OCI-LY1 (cell line): Measurements from ENCODE around the gene TLE7.

Source experiments
- EZH2 ChIP-seq: fragments of 200-600 bp; sonication (generic), shearing (Covaris generic); IDR thresholded peaks from 2 replicates; pipeline ENCODE4 v1.8.0; 2017; ENCODE audit warnings: borderline replicate concordance, mixed run types, mild to moderate bottlenecking, antibody characterized with exemption, low read length, moderate library complexity, mixed read lengths
- TF ChIP-seq, protein P1 (sequence below): fragments of 200-600 bp; sonication (generic), shearing (Covaris generic); IDR thresholded peaks from 2 replicates; pipeline ENCODE4 v1.5.1; 2017; ENCODE audit warnings: mild to moderate bottlenecking, antibody characterized with exemption, low read length, moderate library complexity, mixed read lengths

DNA sequence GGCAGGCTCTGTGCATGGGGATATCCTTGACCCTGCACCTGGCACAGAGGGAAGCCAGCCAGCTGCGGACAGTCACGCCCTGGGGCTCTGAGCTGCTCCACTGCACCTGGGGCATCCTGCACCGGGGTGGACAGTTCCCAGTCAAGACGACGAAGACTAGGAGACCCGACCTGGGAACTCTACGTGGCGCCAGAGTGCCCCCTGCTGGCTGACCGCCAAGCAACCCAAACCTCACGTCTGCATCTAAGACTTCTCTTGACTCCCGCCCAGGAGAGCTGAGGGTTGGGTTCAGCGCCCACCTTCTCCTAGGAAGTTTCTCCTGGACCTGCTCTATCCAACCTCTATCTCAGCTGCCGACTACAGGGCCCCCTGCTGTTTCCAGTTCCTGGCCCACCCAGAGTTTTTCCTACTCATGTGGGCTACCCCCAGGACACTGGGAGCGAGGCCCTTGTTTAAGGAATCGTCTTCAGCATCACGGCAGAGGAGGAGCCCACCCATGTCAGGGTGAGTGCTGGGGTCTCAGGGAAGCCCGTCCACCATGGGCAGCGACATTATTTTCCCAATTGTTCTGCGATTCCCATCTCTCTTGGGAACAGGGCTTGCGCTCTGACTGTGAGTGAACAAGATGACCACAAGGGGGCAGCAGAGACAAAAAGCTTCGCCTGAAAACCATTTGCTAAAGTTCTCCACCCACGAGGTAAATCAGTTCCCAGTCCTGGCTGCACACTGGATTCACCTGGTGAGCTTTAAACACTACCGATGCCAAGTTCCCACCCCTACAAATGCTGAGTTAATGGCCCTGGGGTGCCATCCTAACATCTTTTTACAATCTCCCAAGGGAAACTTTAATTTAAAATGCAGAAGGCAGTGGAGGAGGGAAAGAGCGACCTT is 29.3 kb downstream of the TLE7 start:
- TF ChIP-seq, protein P1, sequence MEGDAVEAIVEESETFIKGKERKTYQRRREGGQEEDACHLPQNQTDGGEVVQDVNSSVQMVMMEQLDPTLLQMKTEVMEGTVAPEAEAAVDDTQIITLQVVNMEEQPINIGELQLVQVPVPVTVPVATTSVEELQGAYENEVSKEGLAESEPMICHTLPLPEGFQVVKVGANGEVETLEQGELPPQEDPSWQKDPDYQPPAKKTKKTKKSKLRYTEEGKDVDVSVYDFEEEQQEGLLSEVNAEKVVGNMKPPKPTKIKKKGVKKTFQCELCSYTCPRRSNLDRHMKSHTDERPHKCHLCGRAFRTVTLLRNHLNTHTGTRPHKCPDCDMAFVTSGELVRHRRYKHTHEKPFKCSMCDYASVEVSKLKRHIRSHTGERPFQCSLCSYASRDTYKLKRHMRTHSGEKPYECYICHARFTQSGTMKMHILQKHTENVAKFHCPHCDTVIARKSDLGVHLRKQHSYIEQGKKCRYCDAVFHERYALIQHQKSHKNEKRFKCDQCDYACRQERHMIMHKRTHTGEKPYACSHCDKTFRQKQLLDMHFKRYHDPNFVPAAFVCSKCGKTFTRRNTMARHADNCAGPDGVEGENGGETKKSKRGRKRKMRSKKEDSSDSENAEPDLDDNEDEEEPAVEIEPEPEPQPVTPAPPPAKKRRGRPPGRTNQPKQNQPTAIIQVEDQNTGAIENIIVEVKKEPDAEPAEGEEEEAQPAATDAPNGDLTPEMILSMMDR, result peak; percentile 90
- no peak for TF ChIP-seq EZH2
